Measurements from ENCODE around the gene PLEKHM2. TPM values are rescaled to one million over a fixed set of nuclear protein-coding genes. Genes with fewer than 3 reads are reported as not detected.

The PLEKHM2 gene
- total RNA-seq, 1 experiment from 2014 or later, result 49.7 TPM

DNA sequence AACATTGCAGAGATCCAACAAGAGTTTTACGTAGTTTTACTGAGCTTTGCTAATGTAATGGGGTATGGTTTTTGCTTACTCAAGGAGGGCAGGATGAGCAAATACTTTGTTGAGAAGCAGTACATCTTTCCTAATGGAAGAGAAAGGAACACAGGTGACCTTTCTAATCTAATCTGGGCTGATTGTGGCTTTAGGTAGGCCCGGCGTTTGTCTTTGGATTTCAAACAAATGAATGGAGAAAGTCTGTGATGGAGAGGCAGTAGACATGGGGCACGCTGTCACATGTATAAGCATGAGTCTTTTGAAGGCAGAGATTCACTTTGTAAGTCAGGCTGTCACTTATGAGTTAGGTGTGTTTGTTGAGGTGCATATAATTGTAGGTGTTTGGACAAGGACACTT, 1.7 kb downstream of the PLEKHM2 start:
- 0 out of 2 replicates have a peak overlapping the region, but pooled peaks have one; percentile 33 for H3K27ac Mint-ChIP-seq
- no peaks in the 10 kb centered on the region; the same call in 1 of the 2 replicates for H3K27me3 Mint-ChIP-seq (ENCODE audit: low read depth)
- no peak for DNase-seq (ENCODE audit: low spot score)
- H3K36me3 Mint-ChIP-seq, result no peaks in the 10 kb centered on the region
- TF ChIP-seq FOXK1 (CRISPR knock-in tag; IDR thresholded peaks at IDR 0.05) (no peak), ATF1 (CRISPR knock-in tag; IDR thresholded peaks at IDR 0.05) (no peak), HMGA2 (CRISPR knock-in tag; IDR thresholded peaks at IDR 0.05) (no peak), TCF7 (CRISPR knock-in tag; IDR thresholded peaks at IDR 0.05; ENCODE audit: low read depth) (no peak), FOXP1 (CRISPR knock-in tag; IDR thresholded peaks at IDR 0.05; ENCODE audit: borderline replicate concordance) (no peak), ZNF121 (CRISPR knock-in tag; IDR thresholded peaks at IDR 0.05) (no peak), ZNF423 (CRISPR knock-in tag; IDR thresholded peaks at IDR 0.05) (no peak), NR1H2 (CRISPR knock-in tag; IDR thresholded peaks at IDR 0.05) (no peak), NFYB (CRISPR knock-in tag; conservative IDR thresholded peaks at IDR 0.05; ENCODE audit: low read depth) (no peak), NR2C2 (CRISPR knock-in tag; IDR thresholded peaks at IDR 0.05) (no peak)
- TF ChIP-seq, protein P1, sequence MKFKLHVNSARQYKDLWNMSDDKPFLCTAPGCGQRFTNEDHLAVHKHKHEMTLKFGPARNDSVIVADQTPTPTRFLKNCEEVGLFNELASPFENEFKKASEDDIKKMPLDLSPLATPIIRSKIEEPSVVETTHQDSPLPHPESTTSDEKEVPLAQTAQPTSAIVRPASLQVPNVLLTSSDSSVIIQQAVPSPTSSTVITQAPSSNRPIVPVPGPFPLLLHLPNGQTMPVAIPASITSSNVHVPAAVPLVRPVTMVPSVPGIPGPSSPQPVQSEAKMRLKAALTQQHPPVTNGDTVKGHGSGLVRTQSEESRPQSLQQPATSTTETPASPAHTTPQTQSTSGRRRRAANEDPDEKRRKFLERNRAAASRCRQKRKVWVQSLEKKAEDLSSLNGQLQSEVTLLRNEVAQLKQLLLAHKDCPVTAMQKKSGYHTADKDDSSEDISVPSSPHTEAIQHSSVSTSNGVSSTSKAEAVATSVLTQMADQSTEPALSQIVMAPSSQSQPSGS (CRISPR knock-in tag; IDR thresholded peaks at IDR 0.05; ENCODE audit: borderline replicate concordance, low read depth), result no peak
- TF ChIP-seq, protein P2, sequence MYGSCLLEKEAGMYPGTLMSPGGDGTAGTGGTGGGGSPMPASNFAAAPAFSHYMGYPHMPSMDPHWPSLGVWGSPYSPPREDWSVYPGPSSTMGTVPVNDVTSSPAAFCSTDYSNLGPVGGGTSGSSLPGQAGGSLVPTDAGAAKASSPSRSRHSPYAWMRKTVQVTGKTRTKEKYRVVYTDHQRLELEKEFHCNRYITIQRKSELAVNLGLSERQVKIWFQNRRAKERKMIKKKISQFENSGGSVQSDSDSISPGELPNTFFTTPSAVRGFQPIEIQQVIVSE (CRISPR knock-in tag; IDR thresholded peaks at IDR 0.05; ENCODE audit: borderline replicate concordance), result no peak
- TF ChIP-seq, protein P3, sequence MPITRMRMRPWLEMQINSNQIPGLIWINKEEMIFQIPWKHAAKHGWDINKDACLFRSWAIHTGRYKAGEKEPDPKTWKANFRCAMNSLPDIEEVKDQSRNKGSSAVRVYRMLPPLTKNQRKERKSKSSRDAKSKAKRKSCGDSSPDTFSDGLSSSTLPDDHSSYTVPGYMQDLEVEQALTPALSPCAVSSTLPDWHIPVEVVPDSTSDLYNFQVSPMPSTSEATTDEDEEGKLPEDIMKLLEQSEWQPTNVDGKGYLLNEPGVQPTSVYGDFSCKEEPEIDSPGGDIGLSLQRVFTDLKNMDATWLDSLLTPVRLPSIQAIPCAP (CRISPR knock-in tag; IDR thresholded peaks at IDR 0.05), result no peak
- TF ChIP-seq, protein P4, sequence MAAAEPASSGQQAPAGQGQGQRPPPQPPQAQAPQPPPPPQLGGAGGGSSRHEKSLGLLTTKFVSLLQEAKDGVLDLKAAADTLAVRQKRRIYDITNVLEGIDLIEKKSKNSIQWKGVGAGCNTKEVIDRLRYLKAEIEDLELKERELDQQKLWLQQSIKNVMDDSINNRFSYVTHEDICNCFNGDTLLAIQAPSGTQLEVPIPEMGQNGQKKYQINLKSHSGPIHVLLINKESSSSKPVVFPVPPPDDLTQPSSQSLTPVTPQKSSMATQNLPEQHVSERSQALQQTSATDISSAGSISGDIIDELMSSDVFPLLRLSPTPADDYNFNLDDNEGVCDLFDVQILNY (CRISPR knock-in tag; IDR thresholded peaks at IDR 0.05), result no peak
- TF ChIP-seq, protein P5, sequence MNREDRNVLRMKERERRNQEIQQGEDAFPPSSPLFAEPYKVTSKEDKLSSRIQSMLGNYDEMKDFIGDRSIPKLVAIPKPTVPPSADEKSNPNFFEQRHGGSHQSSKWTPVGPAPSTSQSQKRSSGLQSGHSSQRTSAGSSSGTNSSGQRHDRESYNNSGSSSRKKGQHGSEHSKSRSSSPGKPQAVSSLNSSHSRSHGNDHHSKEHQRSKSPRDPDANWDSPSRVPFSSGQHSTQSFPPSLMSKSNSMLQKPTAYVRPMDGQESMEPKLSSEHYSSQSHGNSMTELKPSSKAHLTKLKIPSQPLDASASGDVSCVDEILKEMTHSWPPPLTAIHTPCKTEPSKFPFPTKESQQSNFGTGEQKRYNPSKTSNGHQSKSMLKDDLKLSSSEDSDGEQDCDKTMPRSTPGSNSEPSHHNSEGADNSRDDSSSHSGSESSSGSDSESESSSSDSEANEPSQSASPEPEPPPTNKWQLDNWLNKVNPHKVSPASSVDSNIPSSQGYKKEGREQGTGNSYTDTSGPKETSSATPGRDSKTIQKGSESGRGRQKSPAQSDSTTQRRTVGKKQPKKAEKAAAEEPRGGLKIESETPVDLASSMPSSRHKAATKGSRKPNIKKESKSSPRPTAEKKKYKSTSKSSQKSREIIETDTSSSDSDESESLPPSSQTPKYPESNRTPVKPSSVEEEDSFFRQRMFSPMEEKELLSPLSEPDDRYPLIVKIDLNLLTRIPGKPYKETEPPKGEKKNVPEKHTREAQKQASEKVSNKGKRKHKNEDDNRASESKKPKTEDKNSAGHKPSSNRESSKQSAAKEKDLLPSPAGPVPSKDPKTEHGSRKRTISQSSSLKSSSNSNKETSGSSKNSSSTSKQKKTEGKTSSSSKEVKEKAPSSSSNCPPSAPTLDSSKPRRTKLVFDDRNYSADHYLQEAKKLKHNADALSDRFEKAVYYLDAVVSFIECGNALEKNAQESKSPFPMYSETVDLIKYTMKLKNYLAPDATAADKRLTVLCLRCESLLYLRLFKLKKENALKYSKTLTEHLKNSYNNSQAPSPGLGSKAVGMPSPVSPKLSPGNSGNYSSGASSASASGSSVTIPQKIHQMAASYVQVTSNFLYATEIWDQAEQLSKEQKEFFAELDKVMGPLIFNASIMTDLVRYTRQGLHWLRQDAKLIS (CRISPR knock-in tag; IDR thresholded peaks at IDR 0.05; ENCODE audit: borderline replicate concordance), result no peak
- TF ChIP-seq, protein P6, sequence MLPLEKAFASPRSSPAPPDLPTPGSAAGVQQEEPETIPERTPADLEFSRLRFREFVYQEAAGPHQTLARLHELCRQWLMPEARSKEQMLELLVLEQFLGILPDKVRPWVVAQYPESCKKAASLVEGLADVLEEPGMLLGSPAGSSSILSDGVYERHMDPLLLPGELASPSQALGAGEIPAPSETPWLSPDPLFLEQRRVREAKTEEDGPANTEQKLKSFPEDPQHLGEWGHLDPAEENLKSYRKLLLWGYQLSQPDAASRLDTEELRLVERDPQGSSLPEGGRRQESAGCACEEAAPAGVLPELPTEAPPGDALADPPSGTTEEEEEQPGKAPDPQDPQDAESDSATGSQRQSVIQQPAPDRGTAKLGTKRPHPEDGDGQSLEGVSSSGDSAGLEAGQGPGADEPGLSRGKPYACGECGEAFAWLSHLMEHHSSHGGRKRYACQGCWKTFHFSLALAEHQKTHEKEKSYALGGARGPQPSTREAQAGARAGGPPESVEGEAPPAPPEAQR (CRISPR knock-in tag; IDR thresholded peaks at IDR 0.05), result no peak
- TF ChIP-seq, protein P7, sequence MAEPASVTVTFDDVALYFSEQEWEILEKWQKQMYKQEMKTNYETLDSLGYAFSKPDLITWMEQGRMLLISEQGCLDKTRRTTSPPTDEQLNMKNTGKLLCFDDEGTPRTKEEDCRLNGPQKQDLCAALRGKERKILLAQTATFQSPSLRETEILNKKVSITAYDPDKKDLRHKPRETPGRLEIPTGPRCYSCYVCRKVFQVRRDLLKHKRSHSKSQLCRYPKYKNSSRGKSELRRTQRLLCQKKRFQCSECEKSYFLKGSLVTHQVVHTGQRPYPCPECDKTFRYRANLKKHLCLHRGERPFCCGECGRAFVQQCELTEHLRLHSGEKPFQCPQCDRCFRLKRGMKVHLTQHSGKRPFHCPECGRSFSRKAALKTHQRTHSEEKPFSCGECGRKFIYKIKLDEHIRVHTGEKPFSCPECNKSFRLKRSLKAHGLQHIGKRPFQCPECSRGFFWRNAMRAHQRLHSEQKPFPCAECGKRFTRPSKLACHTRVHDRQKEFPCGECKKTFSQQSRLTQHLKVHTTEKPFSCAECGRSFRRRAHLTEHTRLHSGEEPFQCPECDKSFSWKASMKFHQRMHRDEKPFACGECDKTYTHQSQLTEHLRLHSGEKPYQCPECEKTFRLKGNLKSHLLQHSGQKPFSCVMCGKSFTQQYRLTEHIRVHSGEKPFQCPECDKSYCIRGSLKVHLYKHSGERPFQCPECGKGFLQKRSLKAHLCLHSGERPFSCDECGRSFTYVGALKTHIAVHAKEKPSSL (CRISPR knock-in tag; conservative IDR thresholded peaks at IDR 0.05), result no peak
- TF ChIP-seq, protein P8, sequence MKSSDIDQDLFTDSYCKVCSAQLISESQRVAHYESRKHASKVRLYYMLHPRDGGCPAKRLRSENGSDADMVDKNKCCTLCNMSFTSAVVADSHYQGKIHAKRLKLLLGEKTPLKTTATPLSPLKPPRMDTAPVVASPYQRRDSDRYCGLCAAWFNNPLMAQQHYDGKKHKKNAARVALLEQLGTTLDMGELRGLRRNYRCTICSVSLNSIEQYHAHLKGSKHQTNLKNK (CRISPR knock-in tag; IDR thresholded peaks at IDR 0.05), result no peak
- POLR2A ChIA-PET, result no interaction called here
- peak overlapping the region; percentile 83 for H3K4me3 Mint-ChIP-seq
- H3K9me3 Mint-ChIP-seq, result no peaks in the 10 kb centered on the region
- peaks cover 22% of the 10 kb centered on the region for H3K4me1 Mint-ChIP-seq
- CTCF ChIA-PET, result interaction anchor here (1.4 kb wide), 1 partner anchor 11 kb away, joined by 3 read pairs; no protein-coding TSS in a partner anchor
- ATAC-seq, result no peak

All from WTC11 (cell line).